Duodenal mucosa (tissue), 2 donors: Measurements from ENCODE around the gene NOL7.

ENCODE experiments used
- H3K27ac ChIP-seq: one replicate; pipeline ENCODE4 v1.7.0; 2013; ENCODE audit warnings: low read depth, low read length
- H3K27me3 ChIP-seq, 2 donors: one replicate each; pipeline ENCODE4 v1.7.0; 2013; ENCODE audit warnings: low read length in 2 of 2, control low read depth in 1 of 2; ENCODE audit not compliant: insufficient read depth in 2 of 2, control insufficient read depth in 1 of 2
- H3K36me3 ChIP-seq, 2 donors: one replicate each; pipeline ENCODE4 v1.7.0; 2013; ENCODE audit warnings: low read length in 2 of 2, control low read depth in 1 of 2; ENCODE audit not compliant: insufficient read depth in 2 of 2, control insufficient read depth in 1 of 2
- H3K4me1 ChIP-seq, 2 donors: one replicate each; pipeline ENCODE4 v1.7.0; 2013; ENCODE audit warnings: low read length in 2 of 2, control low read depth in 1 of 2; ENCODE audit not compliant: insufficient read depth in 2 of 2, control insufficient read depth in 1 of 2
- H3K4me3 ChIP-seq, 2 donors: one replicate each; pipeline ENCODE4 v1.7.0; 2013; ENCODE audit warnings: low read length in 2 of 2, low read depth in 1 of 2
- H3K9ac ChIP-seq, 2 donors: one replicate each; pipeline ENCODE4 v1.7.0; 2013; ENCODE audit warnings: low read length in 2 of 2, low read depth in 1 of 2
- H3K9me3 ChIP-seq, 2 donors: one replicate each; pipeline ENCODE4 v1.7.0; 2013; ENCODE audit warnings: low read length in 2 of 2, control low read depth in 1 of 2; ENCODE audit not compliant: control insufficient read depth in 1 of 2

NOL7 gene

GRCh38 chr6:13664703-13665352 is 49.7 kb downstream of the NOL7 start:
- no peak overlapping the region for H3K9ac ChIP-seq
- no peak overlapping the region for H3K27ac ChIP-seq
- no peak overlapping the region for H3K4me3 ChIP-seq
- no peaks in the 10 kb centered on the region for H3K27me3 ChIP-seq
- peaks cover 0 to 6% of the 10 kb centered on the region in 2 donors for H3K4me1 ChIP-seq
- no peaks in the 10 kb centered on the region for H3K36me3 ChIP-seq
- H3K9me3 ChIP-seq: no peaks in the 10 kb centered on the region

DNA sequence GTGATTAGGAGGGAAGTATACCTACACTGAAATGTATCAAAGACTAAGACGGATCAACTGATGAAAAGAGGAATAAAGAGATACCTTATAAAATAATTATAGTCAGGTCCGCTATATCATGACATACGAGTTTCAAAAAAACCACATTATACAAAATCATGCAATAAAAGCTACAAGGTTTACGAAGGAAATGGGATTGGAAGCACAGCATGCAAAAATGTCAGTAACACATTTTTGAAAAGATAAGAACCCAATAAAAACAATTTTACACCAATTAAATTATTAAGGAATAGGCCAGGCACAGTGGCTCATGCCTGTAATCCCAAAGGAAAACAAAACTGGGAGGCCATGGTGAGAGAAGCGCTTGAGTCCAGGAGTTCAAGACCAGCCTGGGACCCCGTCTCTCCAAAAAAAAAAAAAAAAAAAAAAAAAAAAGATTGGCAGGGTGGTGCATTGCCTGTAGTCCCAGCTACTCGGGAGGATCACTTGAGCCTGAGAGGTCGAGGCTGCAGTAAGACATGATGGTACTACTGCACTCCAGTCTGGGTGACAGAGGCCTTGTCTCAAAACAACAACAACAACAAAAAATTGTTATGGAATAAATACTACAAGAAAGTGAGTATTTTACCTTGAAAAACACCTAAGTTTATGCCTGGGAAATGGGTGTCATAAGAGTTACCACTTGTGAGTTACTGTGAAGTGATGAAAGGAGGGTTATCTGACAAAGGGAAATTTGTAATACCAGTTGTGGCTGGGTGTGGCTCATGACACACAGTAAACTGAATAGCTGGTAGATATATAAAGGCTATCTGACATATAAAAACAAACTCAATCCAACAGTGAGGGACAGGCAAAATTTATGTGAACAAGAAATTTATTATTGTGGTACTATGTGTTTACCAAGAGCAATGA is 51.3 kb downstream of the NOL7 start:
- Histone ChIP-seq H3K27me3 (no peaks in the 10 kb centered on the region), H3K9ac (no peak overlapping the region), H3K9me3 (no peaks in the 10 kb centered on the region), H3K4me3 (no peak overlapping the region), H3K4me1 (no peaks in the 10 kb centered on the region), H3K27ac (no peak overlapping the region), H3K36me3 (no peaks in the 10 kb centered on the region)

- Histone ChIP-seq H3K27me3 (no peaks in the 10 kb centered on the region), H3K4me1 (no peaks in the 10 kb centered on the region), H3K27ac (no peak overlapping the region), H3K4me3 (no peak overlapping the region), H3K9ac (no peak overlapping the region), H3K9me3 (no peaks in the 10 kb centered on the region), H3K36me3 (no peaks in the 10 kb centered on the region)
Observed at GRCh38 chr6:13667655-13668054, 52.5 kb downstream of the NOL7 start.

DNA sequence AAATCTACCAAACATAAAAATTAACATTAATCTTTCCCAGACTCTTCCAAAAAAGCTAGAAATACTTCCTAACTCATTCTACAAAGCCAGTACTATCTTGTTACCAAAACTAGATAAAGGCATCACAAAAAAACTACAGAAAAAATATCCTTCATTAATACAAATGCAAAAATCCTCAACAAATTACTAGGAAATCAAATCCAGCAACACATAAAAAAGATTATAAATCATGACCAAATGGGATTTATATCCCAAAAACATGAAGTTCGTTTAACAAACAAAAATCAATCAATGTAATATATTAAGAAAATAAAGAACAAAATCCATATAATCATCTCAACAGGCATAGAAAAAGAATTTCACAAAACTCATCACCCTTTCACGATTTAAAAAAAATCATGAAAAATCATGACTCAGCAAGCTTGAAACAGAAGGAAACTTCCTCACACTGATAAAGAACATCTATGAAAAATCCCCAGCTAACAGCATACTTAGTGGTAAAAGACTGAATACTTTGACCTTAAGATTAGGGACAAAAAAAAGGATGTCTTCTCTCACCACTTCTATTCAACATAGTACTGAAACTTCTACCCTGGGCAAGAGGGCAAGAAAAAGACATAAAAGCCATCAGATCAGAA is 53.3 kb downstream of the NOL7 start:
- no peaks in the 10 kb centered on the region for H3K4me1 ChIP-seq
- no peak overlapping the region for H3K27ac ChIP-seq
- H3K27me3 ChIP-seq: no peaks in the 10 kb centered on the region
- H3K9me3 ChIP-seq: no peaks in the 10 kb centered on the region
- H3K9ac ChIP-seq: no peak overlapping the region
- H3K4me3 ChIP-seq: no peak overlapping the region
- H3K36me3 ChIP-seq: no peaks in the 10 kb centered on the region

GRCh38 chr6:13669476-13669875 is 54.3 kb downstream of the NOL7 start:
- no peaks in the 10 kb centered on the region for H3K27me3 ChIP-seq

More at GRCh38 chr6:13669476-13669875, 54.3 kb downstream of the NOL7 start:
- H3K27ac ChIP-seq: no peak overlapping the region
- no peaks in the 10 kb centered on the region for H3K4me1 ChIP-seq
- H3K4me3 ChIP-seq: no peak overlapping the region
- no peaks in the 10 kb centered on the region for H3K9me3 ChIP-seq
- no peak overlapping the region for H3K9ac ChIP-seq
- H3K36me3 ChIP-seq: no peaks in the 10 kb centered on the region
